ENCODE measurements around the gene FAM124B. TPM values are rescaled to one million over a fixed set of nuclear protein-coding genes. Genes with fewer than 3 reads are reported as not detected.

Gene FAM124B
- total and polyA plus RNA-seq, 5 donors from 2014 or later: 1.6 to 5.2 (median 3.2) TPM

- Mint-ChIP-seq H3K4me1 (no peaks in the 10 kb centered on the region), H3K36me3 (no peaks in the 10 kb centered on the region), H3K27ac (peak overlapping the region in 1 of 3 donors; percentile 66), H3K4me3 (no peak overlapping the region), H3K27me3 (peaks cover 16% of the 10 kb centered on the region), H3K9me3 (no peaks in the 10 kb centered on the region)
- Histone ChIP-seq H3K27ac (ENCODE audit: insufficient read depth, low read length, poor library complexity, severe bottlenecking) (no peak overlapping the region), H3K4me3 (ENCODE audit: low read depth, low read length) (no peak overlapping the region), H3K27me3 (ENCODE audit: control insufficient read depth, insufficient read depth, low read length) (no peaks in the 10 kb centered on the region), H3K9me3 (ENCODE audit: control insufficient read depth in 2 of 2, low read length in 2 of 2) (no peaks in the 10 kb centered on the region), H3K36me3 (ENCODE audit: control insufficient read depth, insufficient read depth, low read length) (no peaks in the 10 kb centered on the region), H3K4me1 (ENCODE audit: control insufficient read depth, insufficient read depth, low read length, poor library complexity, severe bottlenecking) (no peaks in the 10 kb centered on the region)
- ATAC-seq (ENCODE audit: low read depth in 2 of 2) (no peak), DNase-seq (no peak)
Measured at GRCh38 chr2:224362094-224362493, 39.8 kb downstream of the FAM124B start.

GRCh38 chr2:224360801-224361251 lies 41.1 kb downstream of the FAM124B start:
- no peak overlapping the region for H3K27ac ChIP-seq (ENCODE audit: insufficient read depth, low read length, poor library complexity, severe bottlenecking)
- Mint-ChIP-seq H3K36me3 (no peaks in the 10 kb centered on the region), H3K27ac (no peak overlapping the region), H3K27me3 (peaks cover 17% of the 10 kb centered on the region), H3K4me1 (no peaks in the 10 kb centered on the region), H3K4me3 (no peak overlapping the region), H3K9me3 (no peaks in the 10 kb centered on the region)
- no peaks in the 10 kb centered on the region for H3K4me1 ChIP-seq (ENCODE audit: control insufficient read depth, insufficient read depth, low read length, poor library complexity, severe bottlenecking)
- H3K36me3 ChIP-seq (ENCODE audit: control insufficient read depth, insufficient read depth, low read length): no peaks in the 10 kb centered on the region
- H3K27me3 ChIP-seq (ENCODE audit: control insufficient read depth, insufficient read depth, low read length): no peaks in the 10 kb centered on the region
- ATAC-seq (ENCODE audit: low read depth in 2 of 2): no peak
- DNase-seq: no peak
- no peak overlapping the region for H3K4me3 ChIP-seq (ENCODE audit: low read depth, low read length)
- H3K9me3 ChIP-seq (ENCODE audit: control insufficient read depth in 2 of 2, low read length in 2 of 2): no peaks in the 10 kb centered on the region

DNA sequence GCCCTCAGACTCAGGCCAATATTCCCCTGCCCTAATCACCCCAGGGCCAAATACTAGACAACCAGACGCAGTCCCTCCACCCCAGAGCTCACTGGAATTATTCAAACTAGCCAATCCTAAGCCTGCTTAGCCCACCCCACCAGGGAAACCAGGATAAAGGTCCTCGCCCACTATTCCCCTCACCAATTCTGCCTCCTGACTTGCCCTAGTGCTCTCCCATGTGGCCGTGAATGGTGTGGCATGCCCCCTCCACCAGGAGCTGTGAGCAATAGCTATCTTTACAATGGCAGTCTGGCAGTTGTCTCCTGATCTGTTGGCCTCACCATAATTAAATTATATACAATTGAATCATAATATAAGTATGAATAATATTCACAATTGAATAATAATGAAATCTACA lies 42.3 kb downstream of the FAM124B start:
- H3K4me3 Mint-ChIP-seq: no peak overlapping the region
- no peaks in the 10 kb centered on the region for H3K4me1 ChIP-seq (ENCODE audit: control insufficient read depth, insufficient read depth, low read length, poor library complexity, severe bottlenecking)

GRCh38 chr2:224357098-224357901 lies 44.6 kb downstream of the FAM124B start:
- peak; percentile 60 to 62 for ATAC-seq (ENCODE audit: low read depth in 2 of 2)
- peak; percentile 36 to 81 (median 70) for DNase-seq
- H3K4me1 Mint-ChIP-seq: no peaks in the 10 kb centered on the region
- Histone ChIP-seq H3K9me3 (ENCODE audit: control insufficient read depth in 2 of 2, low read length in 2 of 2) (no peaks in the 10 kb centered on the region), H3K27ac (ENCODE audit: insufficient read depth, low read length, poor library complexity, severe bottlenecking) (no peak overlapping the region), H3K4me1 (ENCODE audit: control insufficient read depth, insufficient read depth, low read length, poor library complexity, severe bottlenecking) (no peaks in the 10 kb centered on the region), H3K27me3 (ENCODE audit: control insufficient read depth, insufficient read depth, low read length) (peaks cover 1% of the 10 kb centered on the region), H3K4me3 (ENCODE audit: low read depth, low read length) (no peak overlapping the region), H3K36me3 (ENCODE audit: control insufficient read depth, insufficient read depth, low read length) (no peaks in the 10 kb centered on the region)
- H3K4me3 Mint-ChIP-seq: no peak overlapping the region
- no peaks in the 10 kb centered on the region for H3K36me3 Mint-ChIP-seq
- no peak overlapping the region for H3K27ac Mint-ChIP-seq
- no peaks in the 10 kb centered on the region for H3K9me3 Mint-ChIP-seq
- H3K27me3 Mint-ChIP-seq: peaks cover 7% of the 10 kb centered on the region

More for the DNA sequence above, 42.3 kb downstream of the FAM124B start:
- peak in 1 of 3 donors; percentile 9 for DNase-seq
- ATAC-seq (ENCODE audit: low read depth in 2 of 2): no peak
- no peaks in the 10 kb centered on the region for H3K36me3 ChIP-seq (ENCODE audit: control insufficient read depth, insufficient read depth, low read length)
- Mint-ChIP-seq H3K36me3 (no peaks in the 10 kb centered on the region), H3K9me3 (no peaks in the 10 kb centered on the region), H3K27ac (no peak overlapping the region), H3K27me3 (peaks cover 17% of the 10 kb centered on the region), H3K4me1 (no peaks in the 10 kb centered on the region)
- H3K4me3 ChIP-seq (ENCODE audit: low read depth, low read length): no peak overlapping the region
- H3K27me3 ChIP-seq (ENCODE audit: control insufficient read depth, insufficient read depth, low read length): no peaks in the 10 kb centered on the region
- H3K27ac ChIP-seq (ENCODE audit: insufficient read depth, low read length, poor library complexity, severe bottlenecking): no peak overlapping the region
- no peaks in the 10 kb centered on the region for H3K9me3 ChIP-seq (ENCODE audit: control insufficient read depth in 2 of 2, low read length in 2 of 2)

GRCh38 chr2:224354632-224355211 lies 47.2 kb downstream of the FAM124B start:
- Mint-ChIP-seq H3K27ac (no peak overlapping the region), H3K4me3 (no peak overlapping the region), H3K4me1 (no peaks in the 10 kb centered on the region), H3K9me3 (no peaks in the 10 kb centered on the region), H3K36me3 (no peaks in the 10 kb centered on the region), H3K27me3 (peaks cover 7% of the 10 kb centered on the region)
- DNase-seq: no peak
- ATAC-seq (ENCODE audit: low read depth in 2 of 2): no peak
- H3K36me3 ChIP-seq (ENCODE audit: control insufficient read depth, insufficient read depth, low read length): no peaks in the 10 kb centered on the region
- peaks cover 8% of the 10 kb centered on the region for H3K27me3 ChIP-seq (ENCODE audit: control insufficient read depth, insufficient read depth, low read length)
- no peak overlapping the region for H3K4me3 ChIP-seq (ENCODE audit: low read depth, low read length)
- no peak overlapping the region for H3K27ac ChIP-seq (ENCODE audit: insufficient read depth, low read length, poor library complexity, severe bottlenecking)
- no peaks in the 10 kb centered on the region for H3K4me1 ChIP-seq (ENCODE audit: control insufficient read depth, insufficient read depth, low read length, poor library complexity, severe bottlenecking)
- no peaks in the 10 kb centered on the region for H3K9me3 ChIP-seq (ENCODE audit: control insufficient read depth in 2 of 2, low read length in 2 of 2)

DNA sequence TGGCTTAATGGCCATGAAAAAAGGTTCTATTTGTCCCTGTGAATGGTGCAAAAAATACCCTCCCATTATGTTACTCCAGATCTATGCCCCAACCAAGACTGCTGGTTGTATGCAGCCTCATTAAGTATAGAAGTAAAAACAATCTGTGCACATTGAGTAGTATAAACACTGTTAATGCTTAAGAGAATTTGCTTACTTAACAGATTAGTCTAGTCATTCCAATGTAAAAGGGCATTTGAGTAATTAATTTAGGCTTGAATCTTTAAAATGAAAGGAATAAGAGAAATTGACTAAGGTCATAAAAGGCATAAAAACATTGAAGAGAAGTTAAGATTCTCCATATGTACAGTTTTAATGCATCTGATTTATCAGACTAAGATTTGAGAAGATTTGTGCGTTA lies 51.2 kb downstream of the FAM124B start:
- Histone ChIP-seq H3K4me3 (ENCODE audit: low read depth, low read length) (no peak overlapping the region), H3K27ac (ENCODE audit: insufficient read depth, low read length, poor library complexity, severe bottlenecking) (no peak overlapping the region), H3K9me3 (ENCODE audit: control insufficient read depth in 2 of 2, low read length in 2 of 2) (no peaks in the 10 kb centered on the region), H3K4me1 (ENCODE audit: control insufficient read depth, insufficient read depth, low read length, poor library complexity, severe bottlenecking) (no peaks in the 10 kb centered on the region), H3K27me3 (ENCODE audit: control insufficient read depth, insufficient read depth, low read length) (peaks cover 8% of the 10 kb centered on the region), H3K36me3 (ENCODE audit: control insufficient read depth, insufficient read depth, low read length) (no peaks in the 10 kb centered on the region)
- peaks cover 17% of the 10 kb centered on the region for H3K27me3 Mint-ChIP-seq
- ATAC-seq (ENCODE audit: low read depth in 2 of 2) (no peak), DNase-seq (no peak)
- H3K4me1 Mint-ChIP-seq: no peaks in the 10 kb centered on the region
- H3K36me3 Mint-ChIP-seq: no peaks in the 10 kb centered on the region
- H3K9me3 Mint-ChIP-seq: peaks cover 0 to 5% (median 0%) of the 10 kb centered on the region in 7 donors
- H3K4me3 Mint-ChIP-seq: no peak overlapping the region
- H3K27ac Mint-ChIP-seq: no peak overlapping the region

- Histone ChIP-seq H3K36me3 (ENCODE audit: control insufficient read depth, insufficient read depth, low read length) (no peaks in the 10 kb centered on the region), H3K4me1 (ENCODE audit: control insufficient read depth, insufficient read depth, low read length, poor library complexity, severe bottlenecking) (no peaks in the 10 kb centered on the region), H3K27me3 (ENCODE audit: control insufficient read depth, insufficient read depth, low read length) (peaks cover 8% of the 10 kb centered on the region), H3K9me3 (ENCODE audit: control insufficient read depth in 2 of 2, low read length in 2 of 2) (no peaks in the 10 kb centered on the region), H3K27ac (ENCODE audit: insufficient read depth, low read length, poor library complexity, severe bottlenecking) (no peak overlapping the region), H3K4me3 (ENCODE audit: low read depth, low read length) (no peak overlapping the region)
- ATAC-seq (ENCODE audit: low read depth in 2 of 2): no peak
- Mint-ChIP-seq H3K4me1 (no peaks in the 10 kb centered on the region), H3K4me3 (no peak overlapping the region), H3K9me3 (peaks cover 0 to 6% (median 0%) of the 10 kb centered on the region in 7 donors), H3K27me3 (peaks cover 23% of the 10 kb centered on the region), H3K27ac (no peak overlapping the region), H3K36me3 (no peaks in the 10 kb centered on the region)
- DNase-seq: no peak
Measured at GRCh38 chr2:224349396-224349795, 52.5 kb downstream of the FAM124B start.

Measured in CD4-positive, CD25-positive, alpha-beta regulatory T cell (primary cell).